H1 (cell line): Measurements from ENCODE around the gene NFATC1. TPM values are rescaled to one million over a fixed set of nuclear protein-coding genes. Genes with fewer than 3 reads are reported as not detected.

Source experiments
- CTCF ChIA-PET: fragments of 300-600 bp; sonication (Branson Sonifier 250); formaldehyde crosslinking; loops from one replicate; lab custom pipeline; 2021; ENCODE audit not compliant: partially characterized antibody; lab: Charles Lee
- POLR2A ChIA-PET: fragments of 300-600 bp; sonication (Branson Sonifier 250); formaldehyde crosslinking; loops from one replicate; lab custom pipeline; 2021; ENCODE audit warnings: inconsistent platforms; ENCODE audit not compliant: partially characterized antibody; lab: Charles Lee
- DNase-seq, 2 experiments: peaks; one replicate each; pipeline versions ENCODE4 v3.0.0 to v3.0.0-alpha.2; 2010 to 2022; ENCODE audit warnings: low spot score in 2 of 2, low read depth in 1 of 2, mixed read lengths in 1 of 2
- FAIRE-seq: peaks from 2 replicates; lab custom pipeline; 2011; peaks lifted over from hg19 to GRCh38; lab: Jason Lieb, UNC
- H2AFZ ChIP-seq: 2 replicates; pipeline ENCODE4 v1.8.1; 2012; ENCODE audit warnings: low read length, inconsistent platforms
- H2AK5ac ChIP-seq: 2 replicates; pipeline ENCODE4 v1.6.1; 2013; ENCODE audit warnings: low read depth, low read length
- H2BK120ac ChIP-seq: replicated peaks from 2 replicates; pipeline ENCODE3; 2013; ENCODE audit warnings: low read depth, low read length, inconsistent platforms
- H2BK12ac ChIP-seq: 2 replicates; pipeline ENCODE4 v1.6.1; 2013; ENCODE audit warnings: low read depth, low read length
- H2BK15ac ChIP-seq: 2 replicates; pipeline ENCODE4 v1.6.1; 2013; ENCODE audit warnings: low read length
- H2BK20ac ChIP-seq: 2 replicates; pipeline ENCODE4 v1.6.1; 2013; ENCODE audit warnings: low read length
- H2BK5ac ChIP-seq: 2 replicates; pipeline ENCODE4 v1.6.1; 2013; ENCODE audit warnings: low read depth, low read length
- H3K14ac ChIP-seq: 2 replicates; pipeline ENCODE4 v1.6.1; 2013; ENCODE audit warnings: inconsistent platforms; ENCODE audit not compliant: insufficient read length
- H3K18ac ChIP-seq: 2 replicates; pipeline ENCODE4 v1.6.1; 2013; ENCODE audit warnings: low read length; ENCODE audit errors: extremely low read depth
- H3K23ac ChIP-seq: 2 replicates; pipeline ENCODE4 v1.6.1; 2013; ENCODE audit warnings: inconsistent platforms; ENCODE audit not compliant: insufficient read length
- H3K23me2 ChIP-seq: 2 replicates; pipeline ENCODE4 v1.6.1; 2013; ENCODE audit warnings: low read depth, low read length
- H3K27ac ChIP-seq: 2 replicates; pipeline ENCODE4 v1.6.1; 2011; ENCODE audit warnings: low read depth, low read length, inconsistent platforms
- H3K27me3 ChIP-seq, 4 experiments: replicated peaks in 1 of 4; 1 replicate in 1 of 4; 2 replicates in 3 of 4; pipeline versions ENCODE4 v1.6.1 to v1.8.1; 2011 to 2013; ENCODE audit warnings: low read length in 3 of 4, mild to moderate bottlenecking in 3 of 4, inconsistent platforms in 2 of 4, mixed read lengths in 2 of 4, moderate library complexity in 1 of 4; ENCODE audit not compliant: control insufficient read depth in 3 of 4, insufficient read depth in 3 of 4; ENCODE audit errors: extremely low read depth in 1 of 4
- H3K36me3 ChIP-seq, 4 experiments: 2 replicates each; pipeline versions ENCODE4 v1.6.1 to v1.8.1; 2011 to 2013; ENCODE audit warnings: mild to moderate bottlenecking in 4 of 4, low read length in 3 of 4, moderate library complexity in 2 of 4, control low read depth in 1 of 4, inconsistent platforms in 1 of 4; ENCODE audit not compliant: insufficient read depth in 4 of 4, control insufficient read depth in 2 of 4
- H3K4ac ChIP-seq: replicated peaks from 2 replicates; pipeline ENCODE3; 2013; ENCODE audit warnings: low read length, low read depth, mixed read lengths, inconsistent platforms; ENCODE audit not compliant: insufficient read length
- H3K4me1 ChIP-seq, 4 experiments: replicated peaks in 1 of 4; 1 replicate in 1 of 4; 2 replicates in 3 of 4; pipeline versions ENCODE4 v1.6.1 to v1.8.1; 2011 to 2013; ENCODE audit warnings: low read length in 3 of 4, inconsistent platforms in 2 of 4, mixed read lengths in 1 of 4; ENCODE audit not compliant: insufficient read depth in 4 of 4, control insufficient read depth in 3 of 4
- H3K4me2 ChIP-seq, 2 experiments: 2 replicates each; pipeline versions ENCODE4 v1.6.1 to v1.8.1; 2011 to 2013; ENCODE audit warnings: low read depth in 2 of 2, low read length in 2 of 2, control low read depth in 1 of 2, inconsistent platforms in 1 of 2, mild to moderate bottlenecking in 1 of 2; ENCODE audit not compliant: insufficient read depth in 1 of 2
- H3K4me3 ChIP-seq, 4 experiments: fragments of 200-600, 300-600 bp in 1 of 4; sonication (generic), shearing (Covaris generic), sonication (Bioruptor Twin) in 1 of 4; 2 replicates each; pipeline versions ENCODE4 v1.5.1 to v1.8.1; 2011 to 2016; ENCODE audit warnings: low read length in 4 of 4, low read depth in 3 of 4, control low read depth in 2 of 4, inconsistent platforms in 2 of 4, mild to moderate bottlenecking in 2 of 4, mixed read lengths in 1 of 4, moderate library complexity in 1 of 4; ENCODE audit not compliant: insufficient read depth in 2 of 4; ENCODE audit errors: extremely low read depth in 1 of 4
- H3K56ac ChIP-seq: replicated peaks from 2 replicates; pipeline ENCODE3; 2013; ENCODE audit warnings: low read depth, mild to moderate bottlenecking, mixed read lengths, low read length, inconsistent platforms; ENCODE audit not compliant: insufficient read length
- H3K79me1 ChIP-seq: 2 replicates; pipeline ENCODE4 v1.6.1; 2013; ENCODE audit warnings: low read depth, low read length, control low read depth
- H3K79me2 ChIP-seq, 2 experiments: 2 replicates each; pipeline versions ENCODE4 v1.6.1 to v1.8.1; 2012 to 2013; ENCODE audit warnings: low read length in 2 of 2, mild to moderate bottlenecking in 2 of 2, inconsistent platforms in 1 of 2; ENCODE audit not compliant: insufficient read depth in 2 of 2, control insufficient read depth in 1 of 2
- H3K9ac ChIP-seq, 4 experiments: replicated peaks in 1 of 4; 1 replicate in 1 of 4; 2 replicates in 3 of 4; pipeline versions ENCODE4 v1.6.1 to v1.8.1; 2011 to 2013; ENCODE audit warnings: low read depth in 3 of 4, low read length in 3 of 4, control low read depth in 2 of 4, mild to moderate bottlenecking in 2 of 4, moderate library complexity in 2 of 4, inconsistent platforms in 1 of 4; ENCODE audit errors: extremely low read depth in 1 of 4
- H3K9me3 ChIP-seq, 2 experiments: 2 replicates each; pipeline versions ENCODE4 v1.6.1 to v1.8.1; 2012 to 2013; ENCODE audit warnings: mild to moderate bottlenecking in 2 of 2, moderate library complexity in 2 of 2, control low read depth in 1 of 2, inconsistent platforms in 1 of 2, low read depth in 1 of 2, low read length in 1 of 2, mixed read lengths in 1 of 2; ENCODE audit not compliant: insufficient read depth in 2 of 2
- H4K20me1 ChIP-seq, 2 experiments: replicated peaks in 1 of 2; 2 replicates each; pipeline versions ENCODE3 to v1.8.1; 2011 to 2013; ENCODE audit warnings: inconsistent platforms in 2 of 2, low read length in 2 of 2, mild to moderate bottlenecking in 1 of 2; ENCODE audit not compliant: insufficient read depth in 2 of 2, control insufficient read depth in 1 of 2
- H4K5ac ChIP-seq: 2 replicates; pipeline ENCODE4 v1.6.1; 2013; ENCODE audit warnings: low read length, low read depth, mixed read lengths, inconsistent platforms; ENCODE audit not compliant: insufficient read length
- H4K8ac ChIP-seq: 2 replicates; pipeline ENCODE4 v1.8.0; 2013; ENCODE audit warnings: mild to moderate bottlenecking, moderate library complexity, low read length, inconsistent platforms; ENCODE audit not compliant: insufficient read depth; ENCODE audit errors: extremely low read depth
- H4K91ac ChIP-seq: replicated peaks from 2 replicates; pipeline ENCODE3; 2013; ENCODE audit warnings: low read length, mixed read lengths, inconsistent platforms; ENCODE audit not compliant: insufficient read length
- CEBPB ChIP-seq: IDR thresholded peaks from 2 replicates; pipeline ENCODE4 v1.6.1; 2012; ENCODE audit warnings: low read depth, low read length
- MAFK ChIP-seq: IDR thresholded peaks from 2 replicates; pipeline ENCODE4 v1.6.1; 2012; ENCODE audit warnings: low read depth, mild to moderate bottlenecking, improper control_type of control experiment, low read length
- WGBS, 2 experiments: shearing (Covaris generic) in 1 of 2; methylation state at CpG; one replicate each; pipeline versions ENCODE4 v1.1.6 to v1.1.7; 2013 to 2015; ENCODE audit warnings: low lambda C conversion rate in 2 of 2, mixed read lengths in 2 of 2, inconsistent platforms in 1 of 2, low coverage in 1 of 2, missing lambda C conversion rate in 1 of 2; ENCODE audit not compliant: insufficient replicate concordance in 2 of 2, insufficient coverage in 1 of 2, insufficient read length in 1 of 2; ENCODE audit errors: extremely low coverage in 1 of 2, missing lambda C conversion rate in 1 of 2; 5-methylcytosine and 5-hydroxymethylcytosine counted together
- polyA plus RNA-seq, 7 experiments: library from polyadenylated mRNA; depleted of rRNA in 3 of 7; stranded (reverse) in 5 of 7; unstranded in 2 of 7; fragments of >200 nt in 5 of 7; fragments of 200-250 nt in 2 of 7; gene quantifications; 1 replicate in 5 of 7; 2 replicates in 1 of 7; 4 replicates in 1 of 7; pipeline versions ENCODE4 v1.2.1 to v1.2.3, GENCODE V29; 2011 to 2013; ENCODE audit warnings: missing spikeins in 2 of 7, mixed read lengths in 2 of 7
- total RNA-seq: library from RNA; stranded (reverse); fragmentation: NEBNext Ultra II Directional; extraction: Animal tissue kit (Norgen Biotek cat#: 25700); gene quantifications from 2 replicates; pipeline ENCODE4 v1.2.1, GENCODE V29; 2021
- TF ChIP-seq, protein P1 (sequence below), 3 experiments: IDR thresholded peaks; 1 replicate in 2 of 3; 2 replicates in 1 of 3; pipeline versions ENCODE4 v1.5.1 to v1.6.1; 2011; ENCODE audit warnings: low read length in 3 of 3, mild to moderate bottlenecking in 3 of 3, inconsistent platforms in 2 of 3, low read depth in 1 of 3, moderate library complexity in 1 of 3; ENCODE audit not compliant: insufficient read depth in 1 of 3; ENCODE audit errors: control extremely low read depth in 1 of 3

The NFATC1 gene
- total and polyA plus RNA-seq, 2 of the 8 experiments (the other 6 are each of a cell fraction or from before 2014, with no cell fraction given), result 2.0 to 6.6 TPM

GRCh38 chr18:79517341-79517740, 121.6 kb downstream of the NFATC1 start:
- Histone ChIP-seq H3K79me2 (no peaks in the 10 kb centered on the region), H4K20me1 (no peaks in the 10 kb centered on the region), H3K23me2 (no peaks in the 10 kb centered on the region), H3K18ac (no peak overlapping the region), H3K14ac (no peak overlapping the region), H3K9me3 (peaks cover 0 to 3% of the 10 kb centered on the region in 2 experiments; a peak in 1 of 4 replicates), H4K91ac (no peak overlapping the region), H3K27ac (no peak overlapping the region), H2AK5ac (no peak overlapping the region), H3K4me1 (no peaks in the 10 kb centered on the region), H3K4me3 (no peak overlapping the region), H3K36me3 (no peaks in the 10 kb centered on the region), H3K79me1 (no peaks in the 10 kb centered on the region), H2BK20ac (no peak overlapping the region), H3K23ac (no peak overlapping the region), H3K4me2 (no peak overlapping the region), H3K27me3 (no peaks in the 10 kb centered on the region), H2BK12ac (no peak overlapping the region), H3K4ac (no peak overlapping the region), H2AFZ (no peak overlapping the region), H3K9ac (no peak overlapping the region), H2BK15ac (no peak overlapping the region), H4K5ac (no peak overlapping the region), H4K8ac (no peak overlapping the region), H2BK5ac (no peak overlapping the region), H3K56ac (no peak overlapping the region), H2BK120ac (no peak overlapping the region)
- WGBS, 2 experiments, result 78% methylated on average over 13 of the region's 13 CpGs; no CpG with 5 or more reads in 1 of the 2 experiments
- DNase-seq (no peak), FAIRE-seq (no peak)
- no peak for TF ChIP-seq MAFK
- TF ChIP-seq CEBPB, result no peak
- TF ChIP-seq, protein P1, sequence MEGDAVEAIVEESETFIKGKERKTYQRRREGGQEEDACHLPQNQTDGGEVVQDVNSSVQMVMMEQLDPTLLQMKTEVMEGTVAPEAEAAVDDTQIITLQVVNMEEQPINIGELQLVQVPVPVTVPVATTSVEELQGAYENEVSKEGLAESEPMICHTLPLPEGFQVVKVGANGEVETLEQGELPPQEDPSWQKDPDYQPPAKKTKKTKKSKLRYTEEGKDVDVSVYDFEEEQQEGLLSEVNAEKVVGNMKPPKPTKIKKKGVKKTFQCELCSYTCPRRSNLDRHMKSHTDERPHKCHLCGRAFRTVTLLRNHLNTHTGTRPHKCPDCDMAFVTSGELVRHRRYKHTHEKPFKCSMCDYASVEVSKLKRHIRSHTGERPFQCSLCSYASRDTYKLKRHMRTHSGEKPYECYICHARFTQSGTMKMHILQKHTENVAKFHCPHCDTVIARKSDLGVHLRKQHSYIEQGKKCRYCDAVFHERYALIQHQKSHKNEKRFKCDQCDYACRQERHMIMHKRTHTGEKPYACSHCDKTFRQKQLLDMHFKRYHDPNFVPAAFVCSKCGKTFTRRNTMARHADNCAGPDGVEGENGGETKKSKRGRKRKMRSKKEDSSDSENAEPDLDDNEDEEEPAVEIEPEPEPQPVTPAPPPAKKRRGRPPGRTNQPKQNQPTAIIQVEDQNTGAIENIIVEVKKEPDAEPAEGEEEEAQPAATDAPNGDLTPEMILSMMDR (IDR thresholded peaks at IDR 0.05; ENCODE audit: control extremely low read depth in 1 of 3, insufficient read depth in 1 of 3, low read depth in 1 of 3, low read length in 3 of 3), result peak in 2 of 3 experiments; percentile 10 to 21; a peak in 1 of 4 replicates
- POLR2A ChIA-PET, result no interaction called here
- CTCF ChIA-PET, result interaction anchor here (0.8 to 2.0 kb wide), 5 partner anchors 11 to 138 kb away, joined by 3 to 7 read pairs (median 3); no protein-coding TSS in a partner anchor
